Activated CD8-positive, alpha-beta memory T cell treated with anti-CD3 and anti-CD28 coated beads, Interleukin-2, amount 50 U/mL, for 4 hours (primary cell): Measurements from ENCODE around the gene DHRS13.
"Not testable (repeated sequence)": the region's sequence is repeated elsewhere in the genome, so short reads cannot be mapped to it uniquely, and the experiment has no call there.

ENCODE experiments used
- DNase-seq: peaks from one replicate; pipeline ENCODE4 v3.0.0-alpha.2; 2020

Gene DHRS13

DNA sequence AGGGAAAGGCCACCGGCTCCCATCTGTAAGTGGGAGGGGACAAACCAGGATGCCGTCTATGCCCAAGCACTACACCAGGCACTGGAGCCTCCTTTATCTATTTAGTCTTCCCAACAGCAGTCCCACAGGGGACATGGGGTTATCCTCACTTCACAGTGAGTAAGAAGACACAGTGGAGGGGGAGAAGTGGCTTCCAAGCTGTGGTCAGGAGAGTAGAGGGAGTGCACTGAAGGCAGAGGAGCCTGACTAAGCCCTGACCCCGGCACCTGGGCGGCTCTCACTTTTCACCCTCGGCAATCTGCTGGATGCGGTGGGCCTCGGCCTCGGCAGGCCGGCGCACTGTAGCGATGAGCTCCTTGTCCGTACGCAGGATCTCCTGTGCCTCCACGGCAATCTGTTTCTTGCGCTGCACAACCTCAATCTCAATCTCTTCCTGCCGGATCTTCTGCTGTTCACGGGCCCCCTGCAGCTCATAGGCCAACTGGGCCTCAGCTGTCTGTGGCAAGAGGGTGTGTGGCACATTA lies 21.3 kb downstream of the DHRS13 start:
- DNase-seq, result no peak

DNA sequence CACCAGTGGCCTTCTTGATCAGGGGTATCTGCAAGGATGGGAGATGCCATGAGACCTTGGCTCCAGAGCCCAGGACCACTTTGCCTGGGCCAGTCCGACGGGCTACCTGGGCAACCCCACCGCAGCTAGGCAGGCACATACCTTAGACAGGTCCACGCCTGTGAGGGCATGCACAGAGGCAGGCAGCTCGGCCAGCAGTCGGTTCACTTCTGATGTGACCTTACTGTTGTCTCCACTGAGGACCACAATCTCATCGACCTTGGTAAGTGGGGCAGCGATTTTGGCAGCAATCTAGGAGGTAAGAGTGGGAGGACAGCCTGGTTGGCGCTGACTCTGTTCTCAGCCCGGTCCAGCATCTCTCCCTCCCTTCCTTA lies 22.3 kb downstream of the DHRS13 start:
- no peak for DNase-seq

DNA sequence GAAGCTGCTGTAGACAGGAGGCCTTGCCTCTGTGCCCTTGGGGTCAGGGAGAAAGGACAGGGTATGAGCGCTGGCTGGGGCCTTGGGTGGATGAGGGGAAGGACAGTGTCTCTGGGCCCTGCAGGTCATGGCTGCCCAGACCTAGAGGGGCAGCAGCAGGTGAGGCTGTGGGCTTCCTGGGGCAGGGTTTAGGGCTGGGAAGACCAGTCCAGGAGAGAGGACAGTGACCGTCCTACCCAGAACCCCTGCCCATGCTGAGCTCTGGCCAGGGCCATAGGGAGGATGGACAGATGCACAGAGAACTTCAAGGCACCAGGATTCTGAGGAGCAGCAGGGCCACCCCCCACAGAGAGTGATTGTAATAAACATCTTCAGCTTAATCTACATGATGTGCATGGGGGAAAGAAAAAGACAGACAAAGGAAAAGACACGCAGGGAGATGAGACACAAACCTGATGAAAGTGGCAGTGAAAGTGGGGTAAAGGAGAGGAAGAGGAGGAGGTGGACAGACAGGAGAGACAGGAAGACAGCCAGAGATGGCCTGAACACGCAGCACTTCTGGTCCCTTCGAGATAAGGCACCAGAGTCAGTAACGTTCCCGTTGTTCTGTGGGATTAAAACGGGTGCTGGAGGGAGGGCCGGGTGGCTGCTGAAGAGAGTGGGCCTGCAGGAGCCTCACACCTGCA lies 22.9 kb downstream of the DHRS13 start:
- no peak for DNase-seq

DNA sequence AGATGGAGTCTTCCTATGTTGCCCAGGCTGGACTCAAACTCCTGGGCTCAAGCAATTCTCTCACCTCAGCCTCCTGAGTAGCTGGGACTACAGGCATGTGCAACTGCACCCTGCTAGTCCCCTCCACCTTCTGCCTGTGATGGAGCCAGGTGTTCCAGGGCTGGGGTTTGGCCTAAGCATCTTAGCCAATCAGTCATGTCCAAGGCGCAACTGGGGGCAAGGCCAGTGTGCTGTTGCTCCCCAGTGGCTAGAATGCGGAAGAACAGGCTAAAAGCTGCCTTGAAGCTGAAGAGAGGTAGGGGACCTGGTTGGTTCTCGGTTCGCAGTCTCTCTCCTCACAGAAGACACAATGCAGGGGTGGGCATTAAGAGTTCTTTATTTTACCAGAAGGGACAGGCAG lies 23.9 kb downstream of the DHRS13 start:
- DNase-seq, result no peak

DNA sequence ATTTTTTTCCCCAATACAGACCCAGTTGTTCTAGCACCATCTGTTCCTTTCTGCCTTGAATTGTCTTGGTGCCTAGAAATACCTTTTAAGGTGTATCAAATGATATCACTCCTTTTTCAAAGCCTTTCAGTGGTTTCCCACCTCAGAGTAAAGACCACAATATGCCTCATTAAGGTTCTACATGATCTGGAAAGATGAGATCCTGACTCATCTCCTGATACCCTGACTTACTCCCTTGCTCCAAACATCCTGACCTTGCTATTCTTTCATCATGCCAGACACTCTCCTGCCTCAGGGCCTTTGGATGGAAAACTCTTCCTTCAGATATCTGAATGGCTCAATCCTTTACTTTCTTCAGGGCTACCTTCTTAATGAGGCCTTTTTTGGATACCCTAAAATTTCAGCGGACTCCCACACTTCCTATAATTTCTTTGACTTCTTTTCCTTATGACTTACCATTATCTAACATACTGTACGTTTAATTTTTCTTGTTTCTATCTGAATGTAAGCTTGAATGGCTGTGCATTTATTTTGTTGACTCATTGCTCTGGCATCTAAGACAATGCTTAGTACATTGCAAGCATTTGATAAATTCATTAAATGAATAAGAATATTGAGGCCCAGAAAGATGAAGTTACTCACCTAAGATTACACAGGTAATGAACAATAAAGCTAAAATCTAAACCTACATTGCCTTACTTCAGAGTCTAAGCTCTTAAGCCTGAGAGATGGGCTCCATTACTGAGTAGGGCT lies 24.5 kb downstream of the DHRS13 start:
- no peak for DNase-seq

DNA sequence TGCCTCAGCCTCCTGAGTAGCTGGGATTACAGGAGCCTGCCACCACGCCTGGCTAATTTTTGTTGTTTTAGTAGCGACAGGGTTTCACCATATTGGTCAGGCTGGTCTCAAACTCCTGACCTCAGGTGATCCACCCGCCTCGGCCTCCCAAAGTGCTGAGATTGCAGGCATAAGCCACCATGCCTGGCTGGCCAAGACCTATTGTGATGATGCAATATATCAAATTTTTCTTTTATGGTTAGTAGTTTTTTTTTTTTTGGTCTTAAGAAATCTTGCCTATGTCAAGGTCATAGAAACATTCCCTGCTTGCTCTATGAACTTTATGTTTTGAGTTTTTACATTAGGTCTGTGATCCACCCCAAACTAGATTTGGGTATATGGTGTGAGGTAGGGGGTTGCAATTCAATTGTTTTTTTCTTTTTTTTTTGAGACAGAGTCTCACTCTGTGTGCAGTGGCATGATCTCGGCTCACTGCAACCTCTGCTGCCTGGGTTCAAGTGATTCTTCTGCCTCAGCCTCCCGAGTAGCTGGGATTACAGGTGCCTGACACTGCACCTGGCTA lies 25.6 kb downstream of the DHRS13 start:
- not testable (repeated sequence) for DNase-seq

DNA sequence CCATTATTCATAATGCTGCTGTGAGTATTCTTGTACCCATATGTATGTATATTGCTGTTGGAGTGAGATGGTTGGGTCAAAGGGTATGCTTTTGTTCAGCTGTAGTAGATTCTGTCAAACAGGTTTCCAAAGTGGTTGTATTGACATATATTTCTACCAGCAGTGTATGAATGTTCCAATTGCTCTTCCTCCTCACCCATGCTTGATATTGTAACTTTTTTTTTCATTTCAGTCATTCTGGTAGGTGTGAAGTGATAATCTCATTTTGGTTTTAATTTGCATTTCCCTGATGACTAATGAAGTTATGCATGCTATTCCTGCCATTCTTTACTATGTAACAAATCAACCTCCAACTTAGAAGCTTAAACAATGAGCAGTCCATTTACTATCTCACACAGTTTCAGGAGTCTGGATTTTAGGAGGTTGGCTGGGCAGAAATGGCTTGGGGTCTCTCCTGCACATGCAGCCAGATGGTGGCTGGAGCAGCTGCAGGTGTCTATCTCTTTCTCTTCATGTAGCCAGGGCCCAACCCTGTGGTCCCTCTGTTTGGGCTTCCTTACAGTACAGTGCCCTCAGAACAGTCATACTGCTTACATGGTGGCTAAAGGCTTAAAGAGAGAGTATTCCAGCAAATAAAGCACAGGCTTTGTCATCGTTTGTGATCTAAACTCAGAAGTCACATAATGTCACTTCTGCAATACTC lies 26.9 kb downstream of the DHRS13 start:
- no peak for DNase-seq

DNA sequence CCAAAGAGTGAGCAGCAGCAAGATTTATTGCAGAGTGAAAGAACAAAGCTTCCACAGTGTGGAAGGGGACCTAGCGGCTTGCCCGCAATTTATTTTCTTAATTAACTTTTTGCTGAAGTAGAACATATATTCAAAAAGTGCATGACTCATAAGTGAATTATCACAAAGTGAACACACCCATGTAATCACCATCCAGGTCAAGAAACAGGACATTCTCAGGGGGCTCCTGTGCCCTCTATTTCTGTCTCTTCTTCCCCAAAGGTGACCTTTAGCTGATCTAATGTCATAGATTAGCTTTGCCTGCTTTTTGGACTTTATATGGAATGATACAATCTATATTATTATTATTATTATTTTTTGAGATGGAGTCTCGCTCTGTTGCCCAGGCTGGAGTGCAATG lies 28.1 kb downstream of the DHRS13 start:
- no peak for DNase-seq

DNA sequence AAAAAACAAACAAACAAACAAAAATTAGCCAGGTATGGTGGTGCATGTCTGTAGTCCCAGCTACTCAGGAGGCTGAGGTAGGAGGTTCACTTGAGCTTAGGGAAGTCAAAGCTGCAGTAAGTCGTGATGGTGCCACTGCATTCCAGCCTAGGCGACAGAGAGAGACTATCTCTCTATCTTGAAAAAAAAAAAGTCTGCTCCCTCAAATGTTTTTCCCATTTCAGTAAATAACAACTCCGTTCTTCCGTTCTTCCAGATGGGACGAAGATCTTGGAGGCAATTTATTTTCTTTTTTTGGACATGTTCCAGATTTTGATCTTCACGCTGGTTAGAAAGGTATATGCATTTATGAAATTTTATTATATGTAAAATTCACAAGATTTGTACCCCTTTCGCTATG lies 29.0 kb downstream of the DHRS13 start:
- DNase-seq, result no peak

DNA sequence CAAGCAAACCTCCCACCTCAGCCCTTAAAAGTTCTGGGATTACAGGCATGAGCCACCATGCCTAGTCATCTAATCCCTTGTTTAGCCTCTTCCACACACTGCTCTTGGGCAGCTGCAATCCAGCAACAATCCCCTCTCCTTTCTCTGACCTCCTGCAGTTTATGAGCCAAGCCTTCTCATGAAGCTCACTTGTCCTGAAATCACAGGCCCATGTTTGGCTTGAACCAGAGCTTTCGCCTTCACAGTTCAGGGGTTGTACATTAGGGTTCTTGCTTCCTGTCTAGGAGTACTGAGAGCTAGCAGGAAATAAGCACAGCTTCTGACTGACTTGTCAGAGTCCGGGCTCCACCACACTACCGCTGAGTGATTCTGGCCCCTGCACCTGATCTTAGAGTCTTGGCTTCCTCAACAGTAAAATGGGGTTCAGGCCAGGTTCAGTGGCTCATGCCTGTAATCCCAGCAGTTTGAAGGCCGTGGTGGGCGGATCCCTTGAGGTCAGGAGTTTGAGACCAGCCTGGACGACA lies 31.8 kb downstream of the DHRS13 start:
- no peak for DNase-seq

DNA sequence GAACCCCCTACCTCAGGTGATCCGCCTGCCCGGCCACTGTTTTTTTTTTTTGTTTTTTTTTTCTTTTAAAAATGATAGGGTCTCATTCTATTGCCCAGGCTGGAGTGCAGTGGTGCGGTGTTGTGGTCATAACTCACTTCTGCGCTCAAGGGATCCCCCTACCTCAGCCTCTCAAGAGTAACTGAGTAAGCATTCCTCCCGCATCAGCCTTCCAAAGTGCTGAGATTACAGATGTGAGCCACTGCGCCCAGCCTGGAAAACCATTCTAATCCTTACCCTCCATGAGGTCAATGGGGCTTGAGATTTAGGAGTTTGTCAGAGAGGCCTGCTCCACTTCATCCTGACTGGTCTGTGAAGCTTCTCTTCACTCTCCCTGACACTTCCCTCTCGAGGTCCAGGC lies 35.6 kb downstream of the DHRS13 start:
- DNase-seq, result no peak

DNA sequence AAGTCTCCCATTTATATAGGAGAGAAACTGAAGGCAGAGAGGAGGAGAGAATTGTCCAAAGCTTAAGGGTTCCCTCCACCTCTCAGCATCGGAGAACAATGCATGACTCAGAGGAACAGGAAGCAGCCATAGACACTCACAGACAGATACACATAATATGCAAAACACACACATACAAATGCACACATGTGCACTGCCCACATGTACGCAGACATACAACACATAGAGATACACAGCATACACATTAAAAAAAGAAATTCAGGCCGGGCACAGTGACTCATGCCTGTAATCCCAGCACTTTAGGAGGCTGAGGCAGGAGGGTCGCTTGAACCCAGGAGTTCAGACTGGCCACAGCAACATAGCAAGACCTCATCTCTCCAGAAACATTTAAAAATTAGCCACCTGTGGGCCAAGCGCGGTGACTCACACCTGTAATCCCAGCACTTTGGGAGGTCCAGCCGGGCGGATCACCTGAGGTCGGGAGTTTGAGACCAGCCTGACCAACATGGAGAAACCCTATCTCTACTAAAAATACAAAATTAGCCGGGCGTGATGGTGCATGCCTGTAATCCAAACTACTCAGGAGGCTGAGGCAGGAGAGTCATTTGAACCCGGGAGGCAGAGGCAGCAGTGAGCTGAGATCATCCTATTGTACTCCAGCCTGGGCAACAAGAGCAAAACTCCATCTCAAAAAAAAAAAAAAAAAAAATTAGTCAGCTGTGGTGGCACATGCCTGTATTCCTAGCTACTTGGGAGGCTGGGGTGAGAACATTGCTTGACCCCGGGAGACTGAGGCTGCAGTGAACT lies 36.7 kb downstream of the DHRS13 start:
- no peak for DNase-seq

DNA sequence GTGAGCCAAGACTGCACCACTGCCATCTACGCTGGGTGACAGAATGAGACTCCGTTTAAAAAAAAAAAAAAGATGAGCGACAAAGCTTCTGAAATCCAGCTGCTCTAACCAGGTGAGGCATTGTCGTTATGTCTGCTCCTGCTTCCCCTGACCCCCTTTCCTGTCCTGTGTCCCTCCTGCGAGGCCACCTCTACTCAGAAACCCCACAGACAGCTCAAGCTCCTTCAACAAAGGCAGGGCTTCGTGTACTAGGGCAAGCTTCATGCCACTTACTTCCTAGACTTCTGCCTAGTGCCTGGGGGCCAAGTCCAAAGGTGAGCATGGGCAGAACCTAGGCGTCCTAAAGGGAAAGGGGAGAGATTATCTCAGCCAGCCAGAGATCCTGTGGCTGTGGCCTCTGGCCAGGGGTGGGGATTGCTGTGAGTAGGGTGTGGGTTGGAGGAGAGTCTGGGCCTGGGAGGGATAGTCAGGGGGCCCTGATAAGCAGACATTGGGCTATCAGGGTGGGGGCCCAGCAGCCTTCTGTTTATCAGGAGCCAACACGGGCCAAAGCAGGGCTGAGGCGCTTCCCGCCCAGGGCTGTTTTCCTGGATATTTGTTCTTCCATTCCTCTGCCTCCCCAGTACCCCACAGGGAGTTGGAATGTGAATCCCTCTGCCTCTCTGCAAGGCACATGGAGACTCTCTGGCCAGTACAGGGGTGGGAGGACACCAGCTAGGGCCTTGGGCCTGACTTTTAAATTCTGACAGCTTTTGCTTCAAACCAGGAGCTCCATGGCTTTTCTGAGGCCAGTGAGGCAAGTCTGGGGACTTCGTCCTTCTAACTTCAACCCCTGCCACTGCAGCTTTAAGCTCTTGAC lies 37.7 kb downstream of the DHRS13 start:
- no peak for DNase-seq

DNA sequence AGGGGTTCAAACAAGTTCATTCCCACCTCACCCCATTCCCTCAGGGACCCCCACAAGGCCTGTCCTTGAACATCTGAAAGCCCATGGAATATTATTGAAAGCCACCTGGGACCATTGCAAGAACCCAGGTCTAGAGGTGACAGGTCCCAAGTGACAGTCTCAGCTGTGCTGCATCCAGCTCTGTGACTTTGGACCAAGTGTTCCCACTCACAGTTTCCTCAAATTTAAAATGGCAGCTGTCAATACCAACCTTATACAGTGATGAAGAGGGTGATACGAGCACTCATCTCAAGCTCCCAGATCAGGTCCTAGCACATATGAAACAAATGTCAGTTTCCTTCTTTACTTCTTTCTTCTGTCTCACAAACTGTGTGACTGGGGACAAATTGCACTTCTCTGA lies 38.9 kb downstream of the DHRS13 start:
- DNase-seq, result no peak

DNA sequence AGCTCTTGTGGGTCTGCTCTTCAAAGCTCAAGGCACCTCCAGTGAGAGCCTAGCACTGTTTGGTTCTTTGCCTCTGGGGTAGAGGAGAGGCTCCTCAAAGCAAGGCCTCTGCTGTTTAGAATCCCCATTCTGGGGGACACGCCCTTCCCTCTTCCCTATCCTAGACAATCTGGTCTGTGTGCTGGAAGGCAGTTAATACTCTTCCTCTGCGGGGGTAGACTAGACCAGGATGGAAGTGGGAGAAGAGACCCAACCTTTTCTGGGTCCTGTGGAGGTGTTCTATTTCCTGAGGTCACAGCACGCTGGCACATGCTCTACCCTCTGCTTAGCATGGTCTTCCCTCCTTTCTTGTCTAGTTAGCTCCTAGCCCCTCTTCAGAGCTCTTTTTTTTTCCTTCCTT lies 40.3 kb downstream of the DHRS13 start:
- DNase-seq, result no peak

DNA sequence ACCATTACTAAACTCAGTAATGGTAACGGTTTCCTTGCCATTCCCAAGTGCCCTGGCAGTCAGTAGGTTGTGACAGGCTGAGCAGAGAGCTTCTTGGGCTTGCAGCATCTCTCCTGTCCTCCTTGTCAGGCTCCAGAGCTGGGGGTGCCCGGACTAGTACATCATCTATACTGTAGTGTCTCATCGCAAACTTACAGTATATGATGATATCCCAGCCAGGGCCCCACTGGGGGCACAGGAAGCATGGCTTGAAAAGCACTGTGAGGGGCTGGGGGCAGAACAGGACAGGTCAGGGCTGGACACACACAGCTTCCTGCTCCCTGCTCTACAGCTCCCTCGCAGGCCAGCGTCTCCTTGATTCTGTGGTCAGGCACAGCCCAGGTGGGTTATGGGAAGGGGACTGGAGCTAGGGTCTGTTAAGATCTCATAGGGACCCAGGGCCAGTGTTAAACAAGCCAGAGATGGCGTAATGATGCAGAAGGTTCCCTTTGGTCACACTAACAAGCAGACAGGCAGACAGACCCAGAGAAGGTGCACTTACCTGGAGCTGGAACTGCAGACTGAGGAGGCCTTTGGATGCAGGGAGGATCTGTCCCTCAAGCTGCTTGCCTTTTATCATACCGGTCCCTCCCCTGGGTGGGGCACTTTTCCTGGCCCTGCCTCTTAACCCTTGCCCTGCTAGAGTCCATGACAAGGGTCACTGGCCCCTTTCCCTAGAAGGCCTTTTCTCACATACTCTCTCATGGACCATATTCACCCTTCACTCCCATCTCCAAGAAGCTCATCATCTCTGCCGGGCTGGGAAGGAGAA lies 41.3 kb downstream of the DHRS13 start:
- DNase-seq, result no peak

DNA sequence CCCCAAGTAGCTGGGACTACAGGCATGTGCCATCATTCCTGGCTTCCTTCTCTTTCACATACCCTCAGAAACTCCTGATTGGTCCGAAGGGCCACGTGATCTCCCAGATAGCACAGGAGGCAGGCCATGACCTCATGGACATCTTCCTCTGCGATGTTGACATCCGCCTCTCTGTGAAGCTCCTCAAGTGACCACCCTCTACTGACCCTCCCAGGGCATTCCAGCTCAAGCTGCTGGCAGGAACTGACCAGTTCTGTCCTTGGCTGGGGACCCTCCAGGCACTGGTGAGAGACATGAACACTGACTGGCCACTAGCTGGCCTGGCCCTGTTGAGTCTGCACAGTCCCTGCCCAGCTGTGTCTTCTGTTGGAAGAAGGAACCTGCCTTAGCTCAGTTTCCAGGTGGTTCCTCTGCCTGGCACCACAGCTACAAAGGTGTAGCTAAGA lies 42.5 kb downstream of the DHRS13 start:
- no peak for DNase-seq

DNA sequence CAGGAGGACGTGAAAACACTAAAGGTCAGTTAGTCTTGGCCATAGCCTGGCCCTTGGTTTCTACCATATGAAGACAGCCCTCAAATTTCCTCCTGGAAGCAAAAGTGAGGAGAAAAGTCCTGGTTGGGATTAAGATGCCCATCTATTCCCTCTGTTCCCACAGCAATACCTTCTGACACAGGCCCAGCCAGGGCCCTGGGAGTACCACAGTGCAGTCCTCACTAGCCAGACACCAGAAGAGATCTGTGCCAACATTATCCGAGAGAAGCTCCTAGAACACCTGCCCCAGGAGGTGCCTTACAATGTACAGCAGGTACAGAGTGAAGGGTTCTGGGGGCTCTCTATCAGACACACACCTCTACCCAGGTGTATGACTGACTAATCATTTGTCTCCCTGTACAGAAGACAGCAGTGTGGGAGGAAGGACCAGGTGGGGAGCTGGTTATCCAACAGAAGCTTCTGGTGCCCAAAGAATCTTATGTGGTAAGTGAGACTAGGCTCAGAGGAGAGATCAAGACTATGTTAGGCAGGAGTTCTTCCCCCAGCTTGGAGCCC lies 44.0 kb downstream of the DHRS13 start:
- DNase-seq, result no peak

DNA sequence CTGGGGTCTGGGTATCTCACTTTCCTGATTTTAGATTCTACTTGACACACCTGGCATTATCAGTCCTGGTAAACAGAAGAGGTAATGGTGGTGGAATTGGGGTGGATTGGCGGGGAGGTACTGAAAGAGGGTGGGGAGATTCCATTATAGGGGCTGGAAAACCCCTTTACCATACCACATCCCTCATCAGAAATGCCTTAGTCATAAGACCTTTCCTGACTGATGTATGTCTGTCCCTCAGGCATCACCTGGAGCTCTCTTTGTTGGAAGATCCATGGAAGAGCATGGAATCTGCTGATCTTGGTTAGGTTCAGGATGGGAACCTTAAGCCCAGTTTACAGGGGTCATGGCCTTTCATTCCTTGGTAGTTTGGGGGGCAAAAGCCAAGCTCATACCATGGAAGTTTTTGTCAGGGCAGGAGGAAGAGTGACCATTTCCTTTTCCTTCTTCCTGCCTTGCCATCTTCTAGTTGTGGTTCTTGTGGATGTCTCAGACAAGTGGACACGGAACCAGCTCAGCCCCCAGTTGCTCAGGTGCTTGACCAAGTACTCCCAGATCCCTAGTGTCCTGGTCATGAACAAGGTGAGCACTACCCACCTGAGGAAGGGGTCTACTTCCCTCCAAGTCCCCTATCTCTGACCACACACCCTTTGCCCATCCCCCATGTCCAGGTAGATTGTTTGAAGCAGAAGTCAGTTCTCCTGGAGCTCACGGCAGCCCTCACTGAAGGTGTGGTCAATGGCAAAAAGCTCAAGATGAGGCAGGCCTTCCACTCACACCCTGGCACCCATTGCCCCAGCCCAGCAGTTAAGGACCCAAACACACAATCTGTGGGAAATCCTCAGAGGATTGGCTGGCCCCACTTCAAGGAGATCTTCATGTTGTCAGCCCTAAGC lies 44.7 kb downstream of the DHRS13 start:
- no peak for DNase-seq
